Stimulated activated CD8-positive, alpha-beta memory T cell treated with anti-CD3 and anti-CD28 coated beads, Interleukin-4, amount 100 ng/mL, for 4 hours (primary cell): Measurements from ENCODE around the gene SLC35C1.
"Not testable (repeated sequence)": the region's sequence is repeated elsewhere in the genome, so short reads cannot be mapped to it uniquely, and the experiment has no call there.

Experiments
- DNase-seq, 2 donors: peaks; one replicate each; pipeline ENCODE4 v3.0.0-alpha.2; 2020; ENCODE audit warnings: low read depth in 2 of 2, low spot score in 1 of 2

SLC35C1 gene

GRCh38 chr11:45786272-45786671, 18.7 kb upstream of the SLC35C1 start:
- DNase-seq = no peak

- DNase-seq = no peak
Measured at GRCh38 chr11:45788887-45789286, 16.1 kb upstream of the SLC35C1 start.

- DNase-seq = no peak
Measured at GRCh38 chr11:45791524-45791923, 13.4 kb upstream of the SLC35C1 start.

GRCh38 chr11:45794169-45794568, 10.8 kb upstream of the SLC35C1 start:
- no peak for DNase-seq

GRCh38 chr11:45795379-45795778, 9.6 kb upstream of the SLC35C1 start:
- DNase-seq = no peak

GRCh38 chr11:45796461-45796861, 8.5 kb upstream of the SLC35C1 start:
- DNase-seq = no peak

GRCh38 chr11:45798793-45799441, 6.0 kb upstream of the SLC35C1 start:
- no peak for DNase-seq

- DNase-seq = no peak
Measured at GRCh38 chr11:45799562-45799961, 5.4 kb upstream of the SLC35C1 start.

- no peak for DNase-seq
Measured at GRCh38 chr11:45800261-45800660, 4.7 kb upstream of the SLC35C1 start.

- DNase-seq = no peak
Measured at GRCh38 chr11:45801723-45802315, 3.1 kb upstream of the SLC35C1 start.

- no peak for DNase-seq
Measured at GRCh38 chr11:45802531-45803317, 2.2 kb upstream of the SLC35C1 start.

- peak; percentile 16 to 43 for DNase-seq
Measured at GRCh38 chr11:45803971-45804760, 783 bp upstream of the SLC35C1 start.

- no peak for DNase-seq
Measured at GRCh38 chr11:45805305-45806071, 539 bp downstream of the SLC35C1 start.

GRCh38 chr11:45806072-45806933, 1.4 kb downstream of the SLC35C1 start:
- no peak for DNase-seq

- DNase-seq = no peak
Measured at GRCh38 chr11:45806937-45807791, 2.2 kb downstream of the SLC35C1 start.

GRCh38 chr11:45807792-45808238, 2.9 kb downstream of the SLC35C1 start:
- DNase-seq = no peak

GRCh38 chr11:45808427-45808826, 3.5 kb downstream of the SLC35C1 start:
- DNase-seq = not testable (repeated sequence)

- no peak for DNase-seq
Measured at GRCh38 chr11:45809456-45810395, 4.8 kb downstream of the SLC35C1 start.
